B cell (primary cell): ENCODE data around the gene P2RY6. TPM values are rescaled to one million over a fixed set of nuclear protein-coding genes. Genes with fewer than 3 reads are reported as not detected.

Source experiments
- ATAC-seq: fragments of 200-7000 bp; cut with Tn5 transposase; one replicate; pipeline ENCODE4 v1.10.0; 2021; ENCODE audit warnings: low read depth, mild to moderate bottlenecking, moderate number of reproducible peaks, moderate library complexity
- CTCF ChIA-PET: fragments of 350-600 bp; sonication (Branson Sonifier 250); formaldehyde crosslinking; loops from one replicate; lab custom pipeline; 2021; ENCODE audit warnings: antibody characterized with exemption, inconsistent platforms; lab: Charles Lee
- POLR2A ChIA-PET: fragments of 350-600 bp; sonication (Branson Sonifier 250); formaldehyde crosslinking; loops from one replicate; lab custom pipeline; 2021; ENCODE audit warnings: antibody characterized with exemption; lab: Charles Lee
- DNase-seq: peaks from one replicate; pipeline ENCODE4 v3.0.0; 2013
- H2AFZ ChIP-seq: 2 replicates; pipeline ENCODE4 v1.6.1; 2012; ENCODE audit warnings: mild to moderate bottlenecking, low read depth, low read length; ENCODE audit not compliant: insufficient read depth, poor library complexity, severe bottlenecking
- H3K27ac ChIP-seq, 2 donors: 1 replicate in 1 of 2; 2 replicates in 1 of 2; pipeline ENCODE4 v1.5.1; 2012 to 2013; ENCODE audit warnings: low read length in 2 of 2, mild to moderate bottlenecking in 2 of 2, moderate library complexity in 1 of 2
- H3K27me3 ChIP-seq, 4 experiments: fragments of 200-600 bp in 1 of 4; sonication (generic) in 1 of 4; replicated peaks in 1 of 4; 1 replicate in 2 of 4; 2 replicates in 2 of 4; pipeline versions ENCODE4 v1.6.1 to v1.7.0; 2013 to 2016; ENCODE audit warnings: low read length in 3 of 4, mild to moderate bottlenecking in 2 of 4, mixed read lengths in 1 of 4, moderate library complexity in 1 of 4; ENCODE audit not compliant: insufficient read depth in 4 of 4, control insufficient read depth in 3 of 4; ENCODE audit errors: control extremely low read depth in 1 of 4
- H3K36me3 ChIP-seq, 2 experiments: replicated peaks in 1 of 2; 1 replicate in 1 of 2; 2 replicates in 1 of 2; pipeline versions ENCODE4 v1.6.1 to v1.7.1; 2013; ENCODE audit warnings: low read length in 1 of 2; ENCODE audit not compliant: insufficient read depth in 2 of 2, control insufficient read depth in 1 of 2; ENCODE audit errors: control extremely low read depth in 1 of 2, extremely low read depth in 1 of 2
- H3K4me1 ChIP-seq, 2 donors: fragments of 200-600 bp in 1 of 2; sonication (generic) in 1 of 2; 1 replicate in 1 of 2; 2 replicates in 1 of 2; pipeline versions ENCODE4 v1.5.1 to v1.6.1; 2013 to 2017; ENCODE audit warnings: low read length in 2 of 2; ENCODE audit not compliant: control insufficient read depth in 2 of 2, insufficient read depth in 2 of 2
- H3K4me2 ChIP-seq: replicated peaks from 2 replicates; pipeline ENCODE3; 2012; ENCODE audit warnings: mild to moderate bottlenecking, low read depth, low read length; ENCODE audit not compliant: poor library complexity, severe bottlenecking
- H3K4me3 ChIP-seq, 5 experiments: fragments of 200-600 bp in 1 of 5; sonication (generic) in 1 of 5; 1 replicate in 3 of 5; 2 replicates in 2 of 5; pipeline versions ENCODE4 v1.5.1 to v1.7.0; 2011 to 2016; ENCODE audit warnings: low read length in 4 of 5, mild to moderate bottlenecking in 4 of 5, low read depth in 2 of 5, control low read depth in 1 of 5, moderate library complexity in 1 of 5; ENCODE audit not compliant: insufficient read depth in 1 of 5; ENCODE audit errors: control extremely low read depth in 1 of 5, extremely low read depth in 1 of 5
- H3K79me2 ChIP-seq: fragments of 200-600 bp; sonication (generic); one replicate; pipeline ENCODE4 v1.6.0; 2016; ENCODE audit warnings: low read length; ENCODE audit not compliant: control insufficient read depth, insufficient read depth
- H3K9ac ChIP-seq: fragments of 200-600 bp; sonication (generic); 2 replicates; pipeline ENCODE4 v1.6.1; 2017; ENCODE audit warnings: mild to moderate bottlenecking, low read length, moderate library complexity
- H3K9me3 ChIP-seq, 3 donors: one replicate each; pipeline versions ENCODE4 v1.6.1 to v1.7.1; 2013; ENCODE audit warnings: low read length in 2 of 3; ENCODE audit not compliant: control insufficient read depth in 2 of 3, insufficient read depth in 1 of 3; ENCODE audit errors: control extremely low read depth in 1 of 3
- H4K20me1 ChIP-seq: 2 replicates; pipeline ENCODE4 v1.6.0; 2012; ENCODE audit warnings: mild to moderate bottlenecking, low read length; ENCODE audit not compliant: insufficient read depth, control insufficient read depth, poor library complexity, severe bottlenecking
- H3K27ac Mint-ChIP-seq: one replicate; pipeline ENCODE4 v1.8.0; 2021; ENCODE audit warnings: mixed read lengths
- H3K27me3 Mint-ChIP-seq: one replicate; pipeline ENCODE4 v1.8.0; 2021; ENCODE audit warnings: mixed read lengths
- H3K4me1 Mint-ChIP-seq: one replicate; pipeline ENCODE4 v1.8.0; 2021; ENCODE audit warnings: mixed read lengths
- H3K4me3 Mint-ChIP-seq: one replicate; pipeline ENCODE4 v1.8.0; 2021; ENCODE audit warnings: mixed read lengths
- H3K9me3 Mint-ChIP-seq: one replicate; pipeline ENCODE4 v1.8.0; 2022; ENCODE audit warnings: mixed read lengths; ENCODE audit not compliant: insufficient read depth
- EZH2 ChIP-seq: IDR thresholded peaks from 2 replicates; pipeline ENCODE4 v1.6.1; 2012; ENCODE audit warnings: borderline replicate concordance, low read depth, mild to moderate bottlenecking, moderate library complexity, low read length; ENCODE audit not compliant: insufficient read depth, poor library complexity, severe bottlenecking
- WGBS: methylation state at CpG from one replicate; pipeline ENCODE4 v1.1.5; 2013; ENCODE audit warnings: missing lambda C conversion rate; ENCODE audit not compliant: insufficient coverage; 5-methylcytosine and 5-hydroxymethylcytosine counted together
- intact Hi-C: fragments of 100-400 bp; cut with micrococcal nuclease; formaldehyde crosslinking; loops from one replicate; pipeline ENCODE4 v1.10.0; 2022
- polyA plus RNA-seq: library from polyadenylated mRNA; depleted of rRNA; stranded (reverse); fragments of >200 nt; gene quantifications from 2 replicates; pipeline ENCODE4 v1.2.3, GENCODE V29; 2012
- total RNA-seq, 2 donors: library from RNA; stranded (reverse); fragments of 120-200 nt in 1 of 2; gene quantifications; 1 replicate in 1 of 2; 2 replicates in 1 of 2; pipeline versions ENCODE4 v1.2.3 to v1.2.4, GENCODE V29; 2013 to 2022
- TF ChIP-seq, protein P1 (sequence below): fragments of 200-600 bp; IDR thresholded peaks from one replicate; pipeline ENCODE4 v1.8.0; 2022; ENCODE audit warnings: antibody characterized with exemption, mild to moderate bottlenecking

Gene P2RY6
- total and polyA plus RNA-seq, 2 donors (not counting 1 experiment from before 2014, with no cell fraction given): 0.25 TPM; not detected in 1

DNA sequence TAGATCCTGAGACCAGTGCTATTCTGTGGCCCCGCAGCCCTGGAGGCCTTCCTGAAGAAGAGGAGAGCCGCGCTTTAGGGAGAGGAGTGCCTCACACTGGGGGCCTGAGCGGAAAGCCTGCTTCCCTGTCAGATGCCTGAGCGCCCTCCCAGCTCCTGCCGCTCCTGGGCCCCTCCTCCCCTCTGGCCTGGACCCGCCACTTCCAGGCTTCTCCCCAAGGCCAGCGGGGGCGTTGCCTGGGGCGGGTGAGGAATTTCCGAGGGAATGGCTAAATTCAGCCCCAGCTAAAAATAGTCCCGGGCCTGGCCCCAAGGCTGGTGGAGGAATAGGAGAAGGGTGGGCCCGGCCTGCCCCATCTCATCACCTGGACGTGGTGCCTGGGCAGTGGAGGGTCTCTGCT is 51.3 kb downstream of the P2RY6 start:
- intact Hi-C loops: no loop called here

DNA sequence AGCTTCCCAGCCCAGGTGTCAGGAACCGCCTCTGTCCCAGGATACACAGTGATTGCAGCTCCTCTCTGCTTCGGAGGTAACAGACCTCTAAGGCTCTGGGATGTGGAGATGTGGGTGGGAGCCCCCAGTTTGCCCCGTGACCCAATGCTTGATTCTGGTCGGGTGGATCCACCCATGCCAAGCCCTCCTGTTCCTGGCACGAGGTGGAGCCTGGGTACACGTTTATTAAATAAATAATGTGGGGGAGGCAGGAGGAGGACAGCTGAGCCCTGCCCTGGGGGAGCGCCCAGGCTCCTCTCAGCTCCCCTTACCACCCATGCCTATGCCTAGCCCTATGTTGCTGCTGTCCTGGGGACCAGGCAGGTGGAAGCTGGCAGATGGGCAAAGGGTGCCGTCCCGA is 52.0 kb downstream of the P2RY6 start:
- DNase-seq: no peak
- Mint-ChIP-seq H3K9me3 (no peaks in the 10 kb centered on the region), H3K27me3 (no peaks in the 10 kb centered on the region), H3K27ac (no peak overlapping the region), H3K4me3 (no peak overlapping the region), H3K4me1 (peaks cover 23% of the 10 kb centered on the region)
- Histone ChIP-seq H3K27ac (no peak overlapping the region), H3K36me3 (no peaks in the 10 kb centered on the region), H3K4me3 (no peak overlapping the region), H3K4me2 (no peak overlapping the region), H3K27me3 (peaks cover 0 to 3% (median 0%) of the 10 kb centered on the region in 4 experiments), H2AFZ (no peak overlapping the region), H4K20me1 (no peaks in the 10 kb centered on the region), H3K79me2 (no peaks in the 10 kb centered on the region), H3K9me3 (no peaks in the 10 kb centered on the region), H3K9ac (no peak overlapping the region), H3K4me1 (peaks cover 17 to 25% of the 10 kb centered on the region in 2 donors)
- ChIA-PET CTCF (interaction anchor here (1.0 to 7.2 kb wide), 2 partner anchors 11 to 26 kb away, joined by 3 to 45 read pairs; no protein-coding TSS in a partner anchor), POLR2A (no interaction called here)
- no peak for TF ChIP-seq EZH2
- TF ChIP-seq, protein P1, sequence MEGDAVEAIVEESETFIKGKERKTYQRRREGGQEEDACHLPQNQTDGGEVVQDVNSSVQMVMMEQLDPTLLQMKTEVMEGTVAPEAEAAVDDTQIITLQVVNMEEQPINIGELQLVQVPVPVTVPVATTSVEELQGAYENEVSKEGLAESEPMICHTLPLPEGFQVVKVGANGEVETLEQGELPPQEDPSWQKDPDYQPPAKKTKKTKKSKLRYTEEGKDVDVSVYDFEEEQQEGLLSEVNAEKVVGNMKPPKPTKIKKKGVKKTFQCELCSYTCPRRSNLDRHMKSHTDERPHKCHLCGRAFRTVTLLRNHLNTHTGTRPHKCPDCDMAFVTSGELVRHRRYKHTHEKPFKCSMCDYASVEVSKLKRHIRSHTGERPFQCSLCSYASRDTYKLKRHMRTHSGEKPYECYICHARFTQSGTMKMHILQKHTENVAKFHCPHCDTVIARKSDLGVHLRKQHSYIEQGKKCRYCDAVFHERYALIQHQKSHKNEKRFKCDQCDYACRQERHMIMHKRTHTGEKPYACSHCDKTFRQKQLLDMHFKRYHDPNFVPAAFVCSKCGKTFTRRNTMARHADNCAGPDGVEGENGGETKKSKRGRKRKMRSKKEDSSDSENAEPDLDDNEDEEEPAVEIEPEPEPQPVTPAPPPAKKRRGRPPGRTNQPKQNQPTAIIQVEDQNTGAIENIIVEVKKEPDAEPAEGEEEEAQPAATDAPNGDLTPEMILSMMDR: no peak
- 91% methylated on average over 7 of the region's 9 CpGs for WGBS
- ATAC-seq: no peak
- intact Hi-C loops: no loop called here

More for the DNA sequence above, 51.3 kb downstream of the P2RY6 start:
- no peak overlapping the region for H3K4me3 ChIP-seq
- Mint-ChIP-seq H3K4me3 (no peak overlapping the region), H3K27me3 (no peaks in the 10 kb centered on the region), H3K4me1 (peaks cover 23% of the 10 kb centered on the region), H3K9me3 (no peaks in the 10 kb centered on the region), H3K27ac (no peak overlapping the region)
- ATAC-seq (no peak), DNase-seq (no peak)
- TF ChIP-seq, protein P1: no peak
- TF ChIP-seq EZH2: no peak
- H3K36me3 ChIP-seq: no peaks in the 10 kb centered on the region
- no peak overlapping the region for H3K4me2 ChIP-seq
- 59% methylated on average over 10 of the region's 14 CpGs for WGBS
- no peak overlapping the region for H2AFZ ChIP-seq
- H3K79me2 ChIP-seq: no peaks in the 10 kb centered on the region
- no peak overlapping the region for H3K27ac ChIP-seq
- peaks cover 0 to 4% (median 0%) of the 10 kb centered on the region in 3 donors for H3K9me3 ChIP-seq
- H3K9ac ChIP-seq: no peak overlapping the region
- peaks cover 17 to 25% of the 10 kb centered on the region in 2 donors for H3K4me1 ChIP-seq
- POLR2A ChIA-PET: no interaction called here
- CTCF ChIA-PET: interaction anchor here (1.0 to 7.2 kb wide), 2 partner anchors 12 to 27 kb away, joined by 3 to 45 read pairs; no protein-coding TSS in a partner anchor
- peaks cover 0 to 3% (median 0%) of the 10 kb centered on the region in 4 experiments for H3K27me3 ChIP-seq
- no peaks in the 10 kb centered on the region for H4K20me1 ChIP-seq
